Uterus (tissue), 4 donors: ENCODE results near the gene CTBP1. TPM values are rescaled to one million over a fixed set of nuclear protein-coding genes. Genes with fewer than 3 reads are reported as not detected.

Experiments
- DNase-seq, 2 donors: peaks; one replicate each; pipeline ENCODE4 v3.0.0-alpha.2; 2019 to 2020
- H3K27ac ChIP-seq, 2 donors: fragments of 200-600 bp; sonication (generic); 1 replicate in 1 of 2; 2 replicates in 1 of 2; pipeline ENCODE4 v1.5.1; 2016 to 2018
- H3K27me3 ChIP-seq, 2 donors: fragments of 200-600 bp; sonication (generic); one replicate each; pipeline ENCODE4 v1.5.1; 2018 to 2019; ENCODE audit warnings: control low read depth in 1 of 2
- H3K36me3 ChIP-seq, 2 donors: fragments of 200-600 bp; sonication (generic); one replicate each; pipeline ENCODE4 v1.5.1; 2019; ENCODE audit warnings: control low read depth in 1 of 2
- H3K4me1 ChIP-seq, 2 donors: fragments of 200-600 bp; sonication (generic); one replicate each; pipeline ENCODE4 v1.5.1; 2018 to 2019; ENCODE audit warnings: control low read depth in 1 of 2
- H3K4me3 ChIP-seq, 2 donors: fragments of 200-600 bp; sonication (generic); 1 replicate in 1 of 2; 2 replicates in 1 of 2; pipeline ENCODE4 v1.5.1; 2018 to 2019; ENCODE audit warnings: mild to moderate bottlenecking in 1 of 2
- H3K9me3 ChIP-seq, 2 donors: fragments of 200-600 bp; sonication (generic); one replicate each; pipeline ENCODE4 v1.5.1; 2019; ENCODE audit warnings: control low read depth in 1 of 2
- POLR2A ChIP-seq, 2 donors: fragments of 450-650 bp; IDR thresholded peaks; one replicate each; pipeline ENCODE4 v1.6.1; 2016; ENCODE audit warnings: antibody characterized with exemption in 2 of 2, mild to moderate bottlenecking in 1 of 2, moderate library complexity in 1 of 2
- intact Hi-C: fragments of 100-400 bp; cut with DNase I; formaldehyde crosslinking; loops from one replicate; pipeline ENCODE4 v1.15.1; 2023; ENCODE audit warnings: low total_unique reads
- total RNA-seq, 4 donors: library from RNA; depleted of rRNA in 3 of 4; stranded (reverse); fragments of >200 nt in 3 of 4; gene quantifications; one replicate each; pipeline versions ENCODE4 v1.1.0 to v1.2.4, GENCODE V29; 2014 to 2023
- TF ChIP-seq, protein P1 (sequence below), 4 experiments: fragments of 200-600 bp in 2 of 4; fragments of 450-650 bp in 2 of 4; sonication (generic) in 2 of 4; IDR thresholded peaks; one replicate each; pipeline ENCODE4 v1.5.1; 2016 to 2019; ENCODE audit warnings: antibody characterized with exemption in 4 of 4, mild to moderate bottlenecking in 2 of 4, moderate library complexity in 1 of 4
- donor health status: DM: yes; HTN: yes; CAD: no.

The CTBP1 gene
- total RNA-seq, 4 donors from 2014 or later, result 104 to 193 (median 162) TPM

DNA sequence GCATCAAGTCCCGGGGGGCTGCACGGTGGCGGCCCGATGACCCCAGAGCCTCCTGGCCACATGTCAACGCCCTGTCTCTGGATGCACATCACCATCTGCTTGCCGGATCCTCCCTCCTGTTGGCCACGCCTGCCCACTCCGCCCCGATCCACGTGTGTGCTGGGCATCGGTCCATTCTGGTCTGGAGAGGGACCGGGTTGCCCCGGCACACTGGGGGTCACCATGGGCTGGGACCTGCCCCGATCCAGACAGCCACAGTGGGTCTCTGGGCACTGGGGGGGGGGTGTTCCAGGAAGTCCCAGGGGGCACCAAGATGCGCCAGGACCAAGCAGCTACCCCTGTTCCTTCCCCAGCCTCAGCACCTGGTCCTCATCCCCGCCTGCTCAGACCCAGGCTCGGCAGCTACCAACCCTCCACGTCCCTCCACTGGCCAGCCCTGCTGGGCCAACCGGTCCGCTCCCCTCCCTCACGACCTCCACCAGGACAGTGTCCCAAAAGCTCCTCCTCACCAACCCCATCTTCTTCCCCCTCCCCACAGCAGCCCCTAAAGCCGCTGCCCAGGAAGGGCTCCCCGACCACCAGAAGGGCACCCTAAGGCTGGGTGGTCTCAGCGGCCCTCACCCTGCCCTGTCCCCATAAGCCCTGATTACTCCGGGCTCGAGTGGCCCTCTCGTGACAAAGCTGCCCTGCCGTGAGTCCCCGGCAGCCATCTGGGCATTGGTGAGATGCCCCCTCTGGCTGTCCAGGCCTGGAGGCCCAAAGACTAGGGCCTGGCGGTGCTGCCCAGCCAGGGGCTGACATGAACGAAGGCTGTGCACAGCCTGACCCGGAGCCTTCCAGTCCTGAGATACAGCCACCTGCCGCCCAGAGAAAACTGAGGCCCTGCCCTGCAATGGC, 4.6 kb downstream of the CTBP1 start:
- Histone ChIP-seq H3K27ac (no peak overlapping the region), H3K27me3 (no peaks in the 10 kb centered on the region), H3K4me1 (peaks cover 8 to 44% of the 10 kb centered on the region in 2 donors), H3K9me3 (no peaks in the 10 kb centered on the region), H3K4me3 (no peak overlapping the region), H3K36me3 (no peaks in the 10 kb centered on the region)
- peak; percentile 31 to 52 for DNase-seq
- intact Hi-C loops, result no loop called here
- no peak for TF ChIP-seq POLR2A (IDR thresholded peaks at IDR 0.05)
- TF ChIP-seq, protein P1, sequence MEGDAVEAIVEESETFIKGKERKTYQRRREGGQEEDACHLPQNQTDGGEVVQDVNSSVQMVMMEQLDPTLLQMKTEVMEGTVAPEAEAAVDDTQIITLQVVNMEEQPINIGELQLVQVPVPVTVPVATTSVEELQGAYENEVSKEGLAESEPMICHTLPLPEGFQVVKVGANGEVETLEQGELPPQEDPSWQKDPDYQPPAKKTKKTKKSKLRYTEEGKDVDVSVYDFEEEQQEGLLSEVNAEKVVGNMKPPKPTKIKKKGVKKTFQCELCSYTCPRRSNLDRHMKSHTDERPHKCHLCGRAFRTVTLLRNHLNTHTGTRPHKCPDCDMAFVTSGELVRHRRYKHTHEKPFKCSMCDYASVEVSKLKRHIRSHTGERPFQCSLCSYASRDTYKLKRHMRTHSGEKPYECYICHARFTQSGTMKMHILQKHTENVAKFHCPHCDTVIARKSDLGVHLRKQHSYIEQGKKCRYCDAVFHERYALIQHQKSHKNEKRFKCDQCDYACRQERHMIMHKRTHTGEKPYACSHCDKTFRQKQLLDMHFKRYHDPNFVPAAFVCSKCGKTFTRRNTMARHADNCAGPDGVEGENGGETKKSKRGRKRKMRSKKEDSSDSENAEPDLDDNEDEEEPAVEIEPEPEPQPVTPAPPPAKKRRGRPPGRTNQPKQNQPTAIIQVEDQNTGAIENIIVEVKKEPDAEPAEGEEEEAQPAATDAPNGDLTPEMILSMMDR (IDR thresholded peaks at IDR 0.05), result no peak

GRCh38 chr4:1243451-1244080, 5.4 kb downstream of the CTBP1 start:
- Histone ChIP-seq H3K9me3 (no peaks in the 10 kb centered on the region), H3K36me3 (no peaks in the 10 kb centered on the region), H3K27me3 (no peaks in the 10 kb centered on the region), H3K4me3 (no peak overlapping the region), H3K4me1 (peaks cover 8 to 44% of the 10 kb centered on the region in 2 donors), H3K27ac (no peak overlapping the region)
- DNase-seq, result peak in 1 of 2 donors; percentile 15
- intact Hi-C loops, result no loop called here
- no peak for TF ChIP-seq POLR2A (IDR thresholded peaks at IDR 0.05)
- TF ChIP-seq, protein P1 (IDR thresholded peaks at IDR 0.05), result no peak

DNA sequence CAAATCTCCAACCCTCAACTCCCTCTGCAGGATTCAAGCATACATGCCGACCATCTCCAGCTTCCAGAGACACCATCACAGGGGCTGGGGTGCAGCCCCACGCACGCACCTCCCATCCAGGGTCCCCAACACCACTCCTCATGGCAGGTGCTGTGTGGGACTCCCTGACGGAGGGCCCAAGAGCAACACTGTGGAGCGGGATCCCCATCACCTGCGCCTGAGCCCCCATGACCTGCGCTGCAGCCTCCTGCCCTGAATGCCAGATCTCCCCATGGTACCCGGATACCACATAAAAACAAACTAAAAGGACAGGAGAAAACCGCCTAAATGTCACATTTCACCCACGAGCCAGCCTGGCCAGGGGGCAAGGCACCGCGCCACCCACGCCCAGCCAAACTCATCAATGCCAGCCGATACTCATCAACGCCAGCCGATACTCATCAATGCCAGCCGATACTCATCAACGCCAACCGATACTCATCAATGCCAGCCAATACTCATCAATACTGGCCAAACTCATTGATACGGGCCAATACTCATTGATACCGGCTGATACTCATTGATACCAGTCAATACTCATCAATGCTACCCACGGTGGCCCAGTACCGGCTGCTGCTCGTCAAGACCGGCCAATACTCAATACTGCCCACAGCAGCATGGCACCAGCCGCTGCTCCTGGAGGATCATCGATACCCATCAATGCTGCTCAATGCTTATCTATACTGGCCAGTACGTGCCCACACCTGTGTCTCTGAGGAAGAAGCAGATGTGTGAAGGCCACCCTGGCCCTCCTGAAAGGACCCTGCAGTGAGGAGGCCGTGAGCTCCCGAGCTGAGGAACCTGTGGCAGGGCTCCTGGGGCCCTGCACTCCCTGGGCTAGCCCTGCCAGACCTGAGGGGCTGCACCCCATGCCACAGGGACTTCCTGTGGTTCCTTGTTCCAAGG, 6.2 kb downstream of the CTBP1 start:
- no peaks in the 10 kb centered on the region for H3K27me3 ChIP-seq
- intact Hi-C loops, result no loop called here
- H3K9me3 ChIP-seq, result no peaks in the 10 kb centered on the region
- no peak for TF ChIP-seq POLR2A (IDR thresholded peaks at IDR 0.05)
- TF ChIP-seq, protein P1 (IDR thresholded peaks at IDR 0.05), result no peak
- H3K4me1 ChIP-seq, result peaks cover 8 to 44% of the 10 kb centered on the region in 2 donors
- H3K27ac ChIP-seq, result no peak overlapping the region
- no peaks in the 10 kb centered on the region for H3K36me3 ChIP-seq
- no peak overlapping the region for H3K4me3 ChIP-seq
- peak in 1 of 2 donors; percentile 12 for DNase-seq

GRCh38 chr4:1241936-1242505, 6.9 kb downstream of the CTBP1 start:
- H3K27me3 ChIP-seq, result no peaks in the 10 kb centered on the region
- H3K36me3 ChIP-seq, result no peaks in the 10 kb centered on the region
- no peak overlapping the region for H3K27ac ChIP-seq
- no peaks in the 10 kb centered on the region for H3K9me3 ChIP-seq
- intact Hi-C loops, result no loop called here
- H3K4me3 ChIP-seq, result no peak overlapping the region
- peaks cover 8 to 43% of the 10 kb centered on the region in 2 donors for H3K4me1 ChIP-seq
- DNase-seq, result peak in 1 of 2 donors; percentile 12
- no peak for TF ChIP-seq POLR2A (IDR thresholded peaks at IDR 0.05)
- TF ChIP-seq, protein P1 (IDR thresholded peaks at IDR 0.05), result no peak
